ENCODE data around the gene TAOK1.

DNA sequence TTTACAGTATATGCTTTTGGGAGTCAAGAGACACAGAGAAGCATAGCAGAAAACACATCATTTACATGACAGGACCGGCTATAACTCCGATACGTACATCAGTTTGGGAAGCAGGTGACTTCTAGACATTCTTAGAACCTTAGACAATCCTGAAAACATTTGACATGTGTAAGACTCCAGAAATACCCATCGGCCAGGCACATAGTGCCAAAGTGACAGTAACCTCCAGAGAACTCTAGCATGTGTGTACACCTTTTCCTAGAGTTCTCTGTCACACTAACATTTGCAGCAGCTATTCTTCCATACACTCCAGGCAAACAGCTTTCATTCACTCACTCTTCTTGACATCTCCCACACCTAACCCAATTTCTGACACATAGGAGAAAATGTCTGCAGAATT is 3.4 kb upstream of the TAOK1 start:
- TF ChIP-seq GATA2 (IDR thresholded peaks at IDR 0.05; ENCODE audit: low read depth, low read length) (no peak), GATA3 (IDR thresholded peaks at IDR 0.05; ENCODE audit: low read depth, low read length) (no peak)

All from SH-SY5Y (cell line).